ENCODE measurements around the gene ASIC5.
"Not testable (repeated sequence)": the region's sequence is repeated elsewhere in the genome, so short reads cannot be mapped to it uniquely, and the experiment has no call there.

Gene ASIC5

GRCh38 chr4:155799116-155799793 lies 66.8 kb downstream of the ASIC5 start:
- no peak for DNase-seq

- not testable (repeated sequence) for DNase-seq
Measured at GRCh38 chr4:155797581-155797980, 68.5 kb downstream of the ASIC5 start.

- no peak for DNase-seq
Measured at GRCh38 chr4:155795991-155796390, 70.1 kb downstream of the ASIC5 start.

GRCh38 chr4:155794589-155795236 lies 71.4 kb downstream of the ASIC5 start:
- no peak for DNase-seq

GRCh38 chr4:155789982-155790381 lies 76.1 kb downstream of the ASIC5 start:
- no peak for DNase-seq

GRCh38 chr4:155789391-155789790 lies 76.7 kb downstream of the ASIC5 start:
- no peak for DNase-seq

GRCh38 chr4:155787113-155787710 lies 78.9 kb downstream of the ASIC5 start:
- peak; percentile 15 for DNase-seq

- DNase-seq = no peak
Measured at GRCh38 chr4:155785828-155786227, 80.2 kb downstream of the ASIC5 start.

GRCh38 chr4:155784637-155785036 lies 81.4 kb downstream of the ASIC5 start:
- no peak for DNase-seq

- no peak for DNase-seq
Measured at GRCh38 chr4:155781249-155781831, 84.7 kb downstream of the ASIC5 start.

- DNase-seq = no peak
Measured at GRCh38 chr4:155780775-155781174, 85.3 kb downstream of the ASIC5 start.
